GM21786 (cell line): ENCODE results near the gene PARVG.
"Not testable (repeated sequence)": the region's sequence is repeated elsewhere in the genome, so short reads cannot be mapped to it uniquely, and the experiment has no call there.

Experiments used
- ATAC-seq: cut with Tn5 transposase; IDR thresholded peaks from one replicate; pipeline ENCODE4 v1.9.1; 2021; ENCODE audit not compliant: unreplicated experiment

The PARVG gene

DNA sequence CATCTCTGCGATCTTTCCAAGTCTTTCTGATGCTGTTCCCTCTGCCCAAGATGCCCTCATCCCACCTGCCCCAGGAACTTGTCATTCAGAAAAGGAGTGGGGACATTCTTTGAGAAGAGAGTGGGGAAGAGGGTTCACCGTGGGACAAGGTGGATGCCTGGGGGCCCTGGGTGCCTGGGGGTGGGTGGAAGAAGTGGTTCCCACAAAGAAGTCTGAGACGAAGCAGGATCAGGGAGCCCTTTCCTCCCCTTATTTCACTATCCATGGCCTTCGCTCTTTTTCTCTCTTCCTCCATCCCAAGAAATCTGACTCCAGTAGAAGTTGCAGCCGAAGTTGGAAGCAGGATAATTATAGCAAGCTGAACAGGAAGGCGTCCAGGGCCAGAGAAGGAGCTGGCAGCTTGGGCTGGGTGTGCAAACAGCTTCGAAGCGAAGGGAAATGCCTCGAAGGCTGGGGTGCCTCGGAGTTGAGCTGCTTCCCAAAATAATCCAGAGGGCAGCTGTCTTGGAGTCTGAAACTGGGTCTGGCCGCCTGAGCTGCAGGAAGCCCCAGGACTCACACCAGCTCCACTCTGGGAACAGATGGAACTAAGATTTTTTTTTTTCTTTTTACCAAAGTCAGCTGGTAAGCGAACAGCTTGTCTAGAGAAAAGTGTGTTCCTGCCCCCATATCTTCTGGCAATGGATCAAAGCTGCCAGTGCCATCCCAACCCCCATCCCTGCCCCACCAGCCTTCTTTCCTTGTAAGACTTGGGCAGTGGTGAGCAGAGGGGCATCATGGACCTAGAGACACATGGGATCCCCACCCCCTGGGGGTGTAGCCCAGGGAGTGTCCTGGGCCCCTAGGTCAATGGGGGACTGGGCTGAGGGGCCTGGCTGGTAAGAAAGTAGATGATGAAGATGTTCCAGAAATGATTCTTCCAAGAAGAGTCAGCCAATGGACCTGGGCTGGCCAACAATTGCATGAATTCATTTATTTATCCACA, 31.5 kb downstream of the PARVG start:
- ATAC-seq, result no peak

DNA sequence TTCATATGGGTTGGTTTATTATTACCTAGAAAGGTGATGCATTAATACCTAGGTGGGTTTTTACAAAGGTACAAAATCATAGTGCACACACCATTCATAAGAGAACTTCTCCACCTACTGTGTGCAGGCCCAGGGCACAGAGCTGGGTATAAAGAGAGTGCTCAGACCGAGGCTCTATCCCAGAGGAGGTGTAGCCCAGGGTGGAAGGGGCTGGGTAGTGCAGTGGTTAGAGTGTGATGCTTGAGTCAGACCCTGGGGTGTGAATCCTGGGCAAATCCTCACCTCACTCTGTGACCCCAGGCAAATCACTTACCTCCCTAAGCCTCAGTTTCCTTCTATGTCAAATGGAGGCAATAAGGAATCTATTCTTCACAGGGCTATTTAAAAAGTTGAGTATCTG, 32.2 kb downstream of the PARVG start:
- ATAC-seq, result no peak

DNA sequence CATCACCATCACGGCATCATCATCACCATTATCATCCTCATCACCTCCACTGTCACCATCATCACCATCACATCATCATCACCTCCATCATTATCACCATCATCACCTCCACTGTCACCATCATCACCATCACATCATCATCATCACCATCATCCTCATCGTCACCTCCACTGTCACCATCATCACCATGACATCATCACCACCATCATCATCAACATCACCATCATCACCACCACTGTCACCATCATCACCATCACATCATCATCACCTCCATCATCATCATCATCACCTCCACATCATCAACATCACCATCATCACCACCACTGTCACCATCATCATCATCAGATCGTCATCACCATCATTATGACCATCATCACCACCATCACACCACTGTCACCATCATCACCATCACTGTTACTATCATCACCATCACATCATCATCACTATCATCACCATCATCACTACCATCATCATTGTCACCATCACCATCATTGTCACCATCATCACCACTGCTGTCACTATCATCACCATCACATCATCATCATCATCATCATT, 32.8 kb downstream of the PARVG start:
- ATAC-seq, result no peak

DNA sequence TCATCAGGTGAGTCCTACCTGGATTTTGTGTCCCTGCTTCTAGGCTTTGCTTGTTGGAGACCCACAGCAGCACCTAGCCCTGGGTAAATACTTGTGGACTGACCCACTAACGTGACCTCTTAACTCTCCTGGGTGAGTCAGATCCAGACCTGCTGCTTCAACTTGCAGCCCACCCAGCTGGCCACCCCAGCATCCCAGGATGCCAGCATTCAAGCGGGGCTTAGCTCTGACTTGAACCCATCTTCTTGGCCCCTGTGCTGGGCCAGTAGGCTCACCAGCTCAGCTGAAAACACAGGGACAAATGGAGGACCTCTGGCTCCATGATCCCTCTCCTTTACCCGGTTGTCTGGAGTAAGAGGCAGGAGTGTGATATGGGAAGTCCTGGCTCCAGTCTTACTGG, 33.5 kb downstream of the PARVG start:
- no peak for ATAC-seq

DNA sequence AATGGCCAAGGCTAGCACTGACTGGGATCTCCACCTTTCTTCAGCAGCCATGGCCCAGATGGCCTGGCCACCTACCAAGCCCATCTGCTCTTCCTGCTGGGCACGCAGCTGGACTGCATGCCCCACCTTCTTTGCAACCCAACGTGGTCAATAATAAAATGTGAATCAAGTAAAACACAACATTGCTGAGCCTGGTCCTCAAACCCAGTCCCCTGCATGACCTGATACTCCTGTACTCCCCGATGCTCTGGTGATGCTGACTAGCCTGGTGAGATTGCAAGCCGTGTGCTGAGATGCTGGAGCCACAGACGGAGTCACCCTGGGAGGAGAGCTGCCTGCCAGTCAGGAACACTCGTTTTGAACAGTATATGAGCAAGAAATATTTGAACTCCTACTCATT, 34.0 kb downstream of the PARVG start:
- no peak for ATAC-seq

DNA sequence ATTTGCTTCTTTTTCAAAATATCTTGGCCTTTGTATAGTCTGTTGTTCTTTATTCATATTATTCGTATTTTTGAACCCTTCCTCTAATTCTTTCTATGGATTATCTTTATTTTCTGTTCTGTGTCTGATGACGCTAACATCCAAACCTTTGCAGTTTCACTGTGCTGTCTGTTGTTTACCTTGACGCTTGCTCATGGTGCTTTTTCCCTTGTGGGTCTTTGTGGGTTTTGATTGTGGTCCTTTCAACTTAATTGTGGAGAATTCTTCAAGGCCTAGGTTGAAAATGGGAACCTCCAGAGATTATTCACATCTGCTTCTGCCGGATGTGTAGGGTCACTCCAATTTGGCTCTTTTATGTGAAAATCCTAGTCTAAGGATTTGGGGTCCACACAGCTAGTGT, 34.6 kb downstream of the PARVG start:
- ATAC-seq, result no peak

DNA sequence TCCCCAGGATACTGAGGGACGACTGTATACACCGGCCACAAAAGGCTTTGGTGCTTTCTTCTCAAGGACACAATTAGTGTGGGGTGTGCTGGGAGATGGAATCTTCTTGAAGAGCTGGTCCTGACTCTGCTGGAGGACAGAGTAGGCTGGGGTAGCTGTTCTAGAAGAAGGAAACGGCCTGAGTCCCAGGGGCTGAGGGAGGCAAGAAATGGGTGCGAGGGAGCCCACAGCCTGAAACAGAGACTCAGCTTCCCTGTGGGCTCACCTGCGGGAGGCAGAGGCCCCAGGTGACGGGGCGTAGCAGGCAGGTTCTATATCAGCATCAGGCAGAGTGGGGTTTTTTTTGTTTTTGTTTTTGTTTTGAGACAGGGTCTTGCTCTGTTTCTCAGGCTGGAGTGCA, 36.6 kb downstream of the PARVG start:
- no peak for ATAC-seq

DNA sequence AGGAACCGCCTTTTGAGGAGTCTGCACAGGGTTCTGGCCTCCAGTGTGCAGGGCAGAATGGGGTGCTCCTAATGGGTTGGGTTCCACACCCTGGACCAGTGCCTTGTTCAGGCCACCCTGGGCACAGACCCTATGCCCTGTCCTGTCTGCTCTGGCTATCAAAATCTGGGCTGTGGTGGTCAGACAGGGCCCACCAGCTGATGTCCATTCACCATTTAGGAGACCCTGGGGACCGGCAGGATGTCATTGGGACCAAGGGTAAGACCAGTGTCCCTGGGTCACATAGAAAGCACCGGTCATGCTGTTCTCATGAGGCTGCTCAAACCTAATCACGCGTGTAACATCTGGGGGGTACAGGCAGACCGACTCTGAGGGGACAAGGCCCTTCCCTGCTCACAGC, 37.3 kb downstream of the PARVG start:
- no peak for ATAC-seq

DNA sequence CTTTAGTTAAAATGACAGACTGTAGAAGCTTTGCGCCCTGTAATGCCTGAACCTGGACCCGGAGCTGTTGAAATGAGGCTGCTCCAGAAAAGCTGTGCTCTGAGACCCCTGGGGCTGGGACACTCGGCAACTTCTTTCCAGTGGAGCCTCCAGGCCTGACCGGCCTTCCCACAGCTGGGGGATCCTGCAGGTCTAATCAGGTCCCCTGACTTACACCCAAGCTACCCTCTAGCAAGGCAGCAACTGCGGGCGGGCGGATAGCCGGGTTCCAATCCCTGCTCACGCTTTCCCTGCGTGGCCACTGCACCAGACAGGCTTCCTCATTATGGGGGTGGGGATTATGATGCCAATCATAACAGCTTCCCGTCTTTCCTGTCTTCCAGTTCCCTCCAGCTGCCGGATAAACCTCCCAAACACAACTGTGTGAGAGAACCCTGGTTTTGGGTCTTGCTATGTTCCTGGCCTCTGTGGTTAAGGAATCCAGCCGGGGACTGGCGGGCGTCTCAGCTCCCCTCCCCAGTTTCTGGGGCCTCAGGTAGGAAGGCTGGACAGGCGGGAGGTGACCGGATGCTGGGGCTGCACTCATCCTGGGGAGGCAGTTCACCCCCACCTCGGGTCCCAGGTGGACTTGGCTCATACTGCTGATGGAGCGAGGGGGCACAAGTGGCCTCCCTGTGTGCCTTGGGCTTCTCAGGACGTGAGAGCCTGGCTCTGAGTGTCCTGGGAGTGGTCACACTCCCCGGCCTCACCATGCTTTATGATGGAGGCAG, 38.6 kb downstream of the PARVG start:
- ATAC-seq, result no peak

DNA sequence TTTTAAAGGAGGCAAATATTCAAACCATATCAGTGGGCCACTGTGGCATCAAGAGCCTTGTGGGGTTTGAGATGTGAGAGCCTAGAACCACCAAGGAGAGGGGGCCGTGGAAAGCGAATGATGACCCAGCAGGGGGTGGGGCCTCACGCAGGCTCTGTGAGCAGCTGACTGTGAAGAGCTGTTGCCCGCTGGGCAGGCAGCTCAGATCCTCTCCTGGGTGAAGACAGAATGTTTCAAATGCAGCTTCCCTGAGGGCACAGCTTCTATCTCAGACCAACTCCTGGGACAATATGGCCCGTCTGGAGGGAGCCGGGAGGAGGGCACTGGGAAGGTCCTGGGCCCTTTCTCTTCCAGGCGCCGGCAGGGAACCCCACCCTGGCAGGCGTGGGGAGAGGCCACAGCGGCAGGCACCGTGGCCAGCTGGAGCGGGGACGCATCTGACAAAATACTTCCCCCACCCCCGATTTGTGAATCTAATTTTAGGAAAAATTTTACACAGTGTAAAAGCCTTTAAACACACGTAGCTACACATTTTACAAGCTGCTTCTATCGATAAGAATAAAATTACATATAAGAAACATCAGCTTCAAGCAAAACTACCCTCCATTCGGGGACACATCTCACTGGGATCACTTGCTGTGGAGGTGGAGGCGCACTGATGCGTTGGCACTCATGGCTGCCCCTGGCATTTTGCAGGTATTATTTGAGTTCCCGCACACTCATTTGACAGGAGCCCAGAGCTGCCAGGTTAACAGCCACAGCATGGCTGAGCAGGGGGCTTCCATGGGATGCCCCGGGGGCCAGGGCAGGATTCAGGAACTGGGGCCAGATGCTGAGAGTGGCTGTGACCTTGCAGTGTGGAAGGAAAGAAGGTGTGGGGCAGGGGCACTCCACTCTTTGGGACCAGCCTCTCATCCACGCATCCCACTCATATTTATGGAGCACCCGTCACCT, 40.3 kb downstream of the PARVG start:
- no peak for ATAC-seq

DNA sequence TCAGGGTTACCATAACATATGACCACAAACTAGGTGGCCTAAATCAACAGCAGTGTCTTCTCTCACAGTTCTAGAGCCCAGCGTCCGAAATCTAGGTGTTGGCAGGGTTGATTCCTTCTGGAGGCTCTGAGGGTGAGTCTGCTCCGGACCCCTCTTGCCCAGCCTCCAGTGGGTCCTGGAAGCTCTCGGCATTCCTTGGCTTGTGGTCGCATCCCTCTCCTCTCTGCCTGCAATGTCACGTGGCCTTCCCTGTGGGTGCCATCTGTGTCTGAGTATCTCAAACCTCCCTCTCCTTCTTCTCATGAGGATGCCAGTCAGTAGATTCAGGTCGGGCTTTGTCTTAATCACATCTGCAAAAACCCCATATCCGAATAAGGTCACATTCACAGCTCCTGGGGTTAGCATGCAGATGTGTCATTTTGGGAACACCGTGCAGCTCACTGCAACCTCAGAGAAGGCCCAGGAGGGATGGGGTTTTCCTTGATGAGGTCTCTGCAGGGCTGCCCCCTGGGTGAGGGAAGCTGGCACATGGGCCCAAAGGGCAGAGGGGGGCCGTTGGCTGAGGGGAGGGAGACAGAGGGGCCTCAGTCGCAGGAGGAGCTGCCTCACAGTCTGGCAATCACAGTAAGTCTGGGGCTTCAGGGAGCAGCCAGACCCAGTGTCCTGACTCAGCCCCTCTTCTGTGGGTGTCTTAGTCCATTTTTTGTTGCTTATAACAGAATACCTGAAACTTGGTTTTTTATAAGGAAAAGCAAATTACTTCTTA, 41.2 kb downstream of the PARVG start:
- no peak for ATAC-seq

DNA sequence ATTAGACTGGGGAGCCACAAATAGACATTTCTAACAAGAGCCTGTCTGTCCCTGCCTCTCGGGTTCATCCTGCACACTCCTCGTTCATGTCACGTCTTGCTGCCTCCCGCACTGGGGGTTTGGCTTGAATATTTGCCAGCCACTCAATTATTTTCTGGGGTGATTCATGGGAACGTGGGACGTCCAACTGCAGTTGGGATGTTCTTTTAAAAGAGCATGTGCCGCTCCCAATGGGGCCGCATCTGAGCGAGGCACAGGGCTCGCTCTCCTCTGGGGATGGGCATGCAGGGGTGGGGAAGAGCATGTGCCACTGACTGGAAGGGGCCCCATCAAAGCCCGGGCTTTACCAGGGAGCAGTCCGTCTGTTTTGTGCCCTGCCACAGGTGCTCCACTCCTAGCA, 43.4 kb downstream of the PARVG start:
- ATAC-seq, result no peak

DNA sequence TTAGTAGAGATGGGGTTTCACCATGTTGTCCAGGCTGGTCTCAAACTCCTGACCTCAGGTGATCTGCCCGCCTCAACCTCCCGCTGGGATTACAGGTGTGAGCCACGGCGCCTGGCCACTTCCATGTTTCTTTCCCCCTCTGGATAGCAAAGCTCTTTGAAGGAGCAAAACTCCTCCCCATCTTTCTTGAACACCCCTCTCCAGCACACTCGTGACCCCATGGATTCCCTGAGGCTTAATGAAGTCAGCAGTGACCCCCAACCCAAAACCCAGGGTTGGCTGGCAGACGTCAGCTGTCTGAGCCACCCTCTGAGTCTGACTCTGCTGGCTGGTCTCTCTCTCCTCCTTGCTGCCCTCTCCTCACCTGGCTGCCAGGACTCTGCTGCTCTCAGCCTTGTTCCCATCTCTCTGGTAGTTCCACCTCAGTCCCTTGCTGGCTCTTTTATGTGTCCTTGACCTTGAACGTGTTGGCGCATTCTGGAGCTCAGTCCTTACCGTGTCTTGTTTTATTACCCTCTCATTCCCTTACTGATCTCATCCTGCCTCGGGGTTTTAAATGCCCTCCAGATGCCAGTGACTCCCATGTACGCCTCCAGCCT, 44.5 kb downstream of the PARVG start:
- no peak for ATAC-seq

DNA sequence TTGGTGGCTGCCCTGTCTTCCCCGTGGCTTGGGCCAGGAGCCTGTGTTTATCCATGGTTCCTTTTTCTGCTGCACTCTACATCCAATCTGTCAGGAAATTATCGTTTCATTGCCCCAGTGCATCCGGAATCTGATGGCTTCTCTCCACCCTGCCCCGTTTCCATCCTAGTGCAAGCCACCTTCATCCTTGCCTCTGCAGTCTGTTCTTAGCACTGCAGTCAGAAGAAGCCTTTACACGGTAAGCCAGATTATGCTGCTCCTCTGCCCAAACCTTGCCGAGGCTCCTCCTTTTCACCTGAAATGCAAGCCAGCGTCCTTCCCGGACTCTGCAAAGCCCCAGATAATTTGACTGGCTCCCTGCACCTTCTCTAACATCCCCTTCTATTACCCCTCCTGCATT, 45.1 kb downstream of the PARVG start:
- ATAC-seq, result no peak

DNA sequence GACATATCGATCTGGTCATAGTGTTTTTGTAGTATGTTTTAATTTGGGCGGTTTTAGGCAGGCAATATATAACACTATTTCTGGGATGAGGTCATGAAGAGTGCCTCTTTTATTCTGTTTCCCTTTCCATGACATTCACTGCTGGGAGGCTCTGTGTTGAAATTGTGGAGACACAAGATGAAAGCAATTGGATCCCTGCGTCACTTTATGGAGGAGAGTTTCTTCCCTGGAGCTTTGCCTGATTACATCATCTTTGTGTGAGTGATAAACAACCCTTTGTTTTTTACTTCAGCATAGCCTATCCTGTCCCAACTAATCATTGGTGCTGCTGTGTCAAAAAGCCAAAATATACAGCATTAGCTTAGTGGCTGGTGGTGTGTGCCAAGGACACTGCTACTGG, 48.6 kb downstream of the PARVG start:
- ATAC-seq, result no peak

DNA sequence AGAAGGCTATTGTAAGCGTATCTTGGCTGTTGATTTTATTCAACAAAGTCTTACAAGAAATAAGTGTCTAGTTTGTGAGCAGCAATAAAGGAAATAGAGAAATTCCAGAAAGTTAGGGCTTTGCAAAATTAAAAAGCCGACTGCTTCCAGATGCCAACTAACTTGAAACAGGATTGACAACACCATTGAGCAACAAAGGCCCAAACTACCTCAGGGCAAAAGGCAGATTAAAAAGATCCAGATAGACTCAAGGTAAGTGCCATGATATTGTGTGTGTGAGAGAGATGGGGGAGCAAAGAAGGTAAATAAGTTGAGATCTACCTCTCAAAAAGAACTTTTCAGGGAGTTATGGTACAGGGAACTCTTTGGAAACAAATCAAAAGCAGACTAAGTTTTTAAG, 49.1 kb downstream of the PARVG start:
- no peak for ATAC-seq

DNA sequence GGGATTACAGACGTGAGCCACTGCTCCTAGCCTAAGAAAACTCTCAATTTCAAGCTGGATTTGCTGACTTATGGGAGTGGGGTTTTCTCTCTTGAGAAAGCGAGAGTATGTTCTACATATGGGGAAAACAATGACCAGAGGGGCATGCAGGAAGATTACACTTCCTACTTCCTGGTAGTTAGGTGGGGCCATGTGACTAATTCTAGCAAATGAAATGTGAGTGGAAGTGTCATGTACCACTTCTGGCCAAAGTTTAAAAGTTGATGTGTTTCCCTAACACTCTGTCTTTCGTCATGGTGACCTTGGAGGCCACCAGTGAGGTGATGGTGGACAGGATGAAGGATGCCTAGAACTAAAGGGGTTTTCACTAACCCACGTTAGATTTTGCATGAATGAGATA, 50.5 kb downstream of the PARVG start:
- no peak for ATAC-seq

DNA sequence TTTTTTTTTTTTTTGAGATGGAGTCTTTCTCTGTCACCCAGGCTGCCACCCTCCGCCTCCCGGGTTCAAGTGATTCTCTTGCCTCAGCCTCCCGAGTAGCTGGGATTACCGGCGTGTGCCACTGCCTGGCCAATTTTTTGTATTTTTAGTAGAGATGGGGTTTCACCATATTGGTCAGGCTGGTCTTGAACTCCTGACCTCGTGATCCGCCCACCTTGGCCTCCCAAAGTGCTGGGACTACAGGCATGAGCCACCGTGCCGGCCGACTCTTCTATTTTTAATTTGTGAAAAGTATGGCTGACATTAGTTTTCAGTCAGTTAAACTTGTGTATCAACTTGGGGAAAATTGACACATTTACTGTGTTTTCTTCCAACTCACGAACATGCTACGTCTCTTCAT, 53.6 kb downstream of the PARVG start:
- not testable (repeated sequence) for ATAC-seq

DNA sequence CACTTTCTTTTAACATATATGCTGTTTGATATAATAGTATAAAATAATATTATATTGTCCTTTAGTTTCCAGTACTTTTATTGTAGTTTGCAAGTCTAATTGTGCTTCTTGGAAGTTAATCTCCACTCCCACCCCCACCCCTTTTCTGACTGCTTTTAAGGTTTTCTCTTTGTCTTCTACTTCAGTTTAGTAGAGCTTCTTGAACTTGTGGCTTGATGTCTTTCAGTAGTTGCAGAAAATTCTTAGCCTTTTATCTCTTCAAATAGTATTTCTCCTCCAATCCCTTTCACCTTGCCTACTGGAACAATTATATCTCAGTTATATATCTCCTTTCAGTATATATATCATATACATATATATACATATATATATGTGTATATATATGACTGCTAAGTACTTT, 56.6 kb downstream of the PARVG start:
- ATAC-seq, result no peak

DNA sequence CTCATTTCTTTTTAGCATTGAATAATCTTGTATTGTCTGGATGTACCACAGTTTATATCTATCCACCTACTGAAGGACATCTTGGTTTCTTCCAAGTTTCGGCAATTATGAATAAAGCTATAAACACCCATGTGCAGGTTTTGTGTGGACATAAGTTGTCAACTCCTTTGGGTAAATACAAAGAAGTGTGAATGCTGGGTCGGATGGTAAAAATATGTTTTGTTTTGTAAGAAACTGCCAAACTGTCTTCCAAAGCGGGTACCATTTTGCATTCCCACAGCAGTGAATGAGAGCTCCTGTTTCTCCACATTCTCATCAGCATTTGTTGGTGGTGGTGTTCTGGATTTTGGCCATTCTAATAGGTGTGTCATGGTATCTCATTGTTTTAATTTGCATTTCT, 60.4 kb downstream of the PARVG start:
- not testable (repeated sequence) for ATAC-seq
